Neural progenitor cell (in vitro differentiated cells): ENCODE results near the gene PLEKHA5. TPM values are rescaled to one million over a fixed set of nuclear protein-coding genes. Genes with fewer than 3 reads are reported as not detected.

ENCODE experiments used
- DNase-seq: peaks from one replicate; pipeline ENCODE4 v3.0.0-alpha.2; 2016; ENCODE audit warnings: low spot score
- H2AFZ ChIP-seq: fragments of 200-600 bp; sonication (generic); replicated peaks from 2 replicates; pipeline ENCODE4 v1.6.1; 2016; ENCODE audit warnings: antibody characterized with exemption
- H3F3A ChIP-seq: fragments of 200-600 bp; sonication (generic); 2 replicates; pipeline ENCODE4 v1.6.1; 2016; ENCODE audit warnings: antibody characterized with exemption, low read depth
- H3K27ac ChIP-seq: fragments of 200-600 bp; sonication (generic); 2 replicates; pipeline ENCODE4 v1.5.1; 2016; ENCODE audit warnings: mild to moderate bottlenecking
- H3K27me3 ChIP-seq: fragments of 200-600 bp; sonication (generic); 2 replicates; pipeline ENCODE4 v1.6.1; 2016; ENCODE audit warnings: mild to moderate bottlenecking, moderate library complexity
- H3K36me3 ChIP-seq: fragments of 200-600 bp; sonication (generic); 2 replicates; pipeline ENCODE4 v1.5.1; 2016
- H3K4me1 ChIP-seq: fragments of 200-600 bp; sonication (generic); 2 replicates; pipeline ENCODE4 v1.6.1; 2016; ENCODE audit warnings: mixed run types
- H3K4me2 ChIP-seq: fragments of 200-600 bp; sonication (generic); 2 replicates; pipeline ENCODE4 v1.6.1; 2016
- H3K4me3 ChIP-seq: fragments of 200-600 bp; sonication (generic); 2 replicates; pipeline ENCODE4 v1.5.1; 2016
- H3K79me2 ChIP-seq: fragments of 200-600 bp; sonication (generic); 2 replicates; pipeline ENCODE4 v1.6.1; 2016; ENCODE audit warnings: low read depth
- H3K9ac ChIP-seq: fragments of 200-600 bp; sonication (generic); 2 replicates; pipeline ENCODE4 v1.6.1; 2016
- H3K9me3 ChIP-seq: fragments of 200-600 bp; sonication (generic); 2 replicates; pipeline ENCODE4 v1.5.1; 2016; ENCODE audit warnings: low read depth
- H4K20me1 ChIP-seq: fragments of 200-600 bp; sonication (generic); 2 replicates; pipeline ENCODE4 v1.6.1; 2016; ENCODE audit warnings: low read depth
- H3K27ac Mint-ChIP-seq: 3 replicates; pipeline ENCODE4 v1.8.0; 2021; ENCODE audit warnings: mixed read lengths
- H3K27me3 Mint-ChIP-seq: 2 replicates; pipeline ENCODE4 v1.8.0; 2022; ENCODE audit warnings: low read depth, mild to moderate bottlenecking, inconsistent platforms, moderate library complexity, mixed read lengths; ENCODE audit not compliant: insufficient read depth
- H3K36me3 Mint-ChIP-seq: 3 replicates; pipeline ENCODE4 v1.8.0; 2021; ENCODE audit warnings: mixed read lengths
- H3K4me1 Mint-ChIP-seq: 3 replicates; pipeline ENCODE4 v1.8.0; 2021; ENCODE audit warnings: mixed read lengths
- H3K4me3 Mint-ChIP-seq: 3 replicates; pipeline ENCODE4 v1.8.0; 2021; ENCODE audit warnings: mild to moderate bottlenecking, moderate library complexity, mixed read lengths
- H3K9me3 Mint-ChIP-seq: 3 replicates; pipeline ENCODE4 v1.8.0; 2020; ENCODE audit warnings: mixed read lengths
- EZH2 ChIP-seq: fragments of 200-600 bp; sonication (generic); IDR thresholded peaks from 2 replicates; pipeline ENCODE4 v1.6.1; 2017; ENCODE audit warnings: antibody characterized with exemption, mild to moderate bottlenecking, moderate library complexity
- EZH2phosphoT487 ChIP-seq: fragments of 200-600 bp; sonication (generic); IDR thresholded peaks from 2 replicates; pipeline ENCODE4 v1.6.1; 2017; ENCODE audit warnings: antibody characterized with exemption
- total RNA-seq: library from RNA; depleted of rRNA; stranded (reverse); fragments of >200 nt; gene quantifications from 2 replicates; pipeline ENCODE4 v1.2.3, GENCODE V29; 2015; ENCODE audit warnings: low replicate concordance
- TF ChIP-seq, protein P1 (sequence below): fragments of 200-600 bp; sonication (generic); IDR thresholded peaks from 2 replicates; pipeline ENCODE4 v1.5.1; 2017; ENCODE audit warnings: antibody characterized with exemption, mild to moderate bottlenecking

Gene PLEKHA5
- total RNA-seq, 1 donor from 2014 or later = 86.7 TPM

DNA sequence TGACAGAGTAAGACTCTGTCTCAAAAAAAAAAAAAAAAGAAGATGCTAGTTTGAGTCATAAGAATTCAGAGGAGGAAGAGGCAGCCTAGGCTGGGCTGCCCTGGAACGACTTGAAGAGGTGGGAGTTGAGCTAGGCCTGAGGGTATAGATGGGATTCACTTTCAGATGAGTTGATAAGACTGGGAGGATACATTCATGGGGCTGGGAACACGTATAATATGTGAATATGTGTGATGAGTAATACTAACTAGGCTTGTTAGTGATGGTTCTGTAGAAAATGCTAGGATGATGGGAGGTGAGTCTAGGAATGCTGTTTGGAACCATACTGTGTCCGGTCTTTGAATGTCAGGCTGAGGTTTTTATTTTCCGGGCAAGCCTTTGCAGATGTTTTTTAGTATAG, 9.0 kb downstream of the PLEKHA5 start:
- H3K4me1 ChIP-seq = peaks cover 46% of the 10 kb centered on the region
- H3K27ac Mint-ChIP-seq = peak overlapping the region; percentile 89
- peaks cover 12% of the 10 kb centered on the region for H3F3A ChIP-seq
- TF ChIP-seq EZH2phosphoT487 (no peak), EZH2 (no peak)
- TF ChIP-seq, protein P1, sequence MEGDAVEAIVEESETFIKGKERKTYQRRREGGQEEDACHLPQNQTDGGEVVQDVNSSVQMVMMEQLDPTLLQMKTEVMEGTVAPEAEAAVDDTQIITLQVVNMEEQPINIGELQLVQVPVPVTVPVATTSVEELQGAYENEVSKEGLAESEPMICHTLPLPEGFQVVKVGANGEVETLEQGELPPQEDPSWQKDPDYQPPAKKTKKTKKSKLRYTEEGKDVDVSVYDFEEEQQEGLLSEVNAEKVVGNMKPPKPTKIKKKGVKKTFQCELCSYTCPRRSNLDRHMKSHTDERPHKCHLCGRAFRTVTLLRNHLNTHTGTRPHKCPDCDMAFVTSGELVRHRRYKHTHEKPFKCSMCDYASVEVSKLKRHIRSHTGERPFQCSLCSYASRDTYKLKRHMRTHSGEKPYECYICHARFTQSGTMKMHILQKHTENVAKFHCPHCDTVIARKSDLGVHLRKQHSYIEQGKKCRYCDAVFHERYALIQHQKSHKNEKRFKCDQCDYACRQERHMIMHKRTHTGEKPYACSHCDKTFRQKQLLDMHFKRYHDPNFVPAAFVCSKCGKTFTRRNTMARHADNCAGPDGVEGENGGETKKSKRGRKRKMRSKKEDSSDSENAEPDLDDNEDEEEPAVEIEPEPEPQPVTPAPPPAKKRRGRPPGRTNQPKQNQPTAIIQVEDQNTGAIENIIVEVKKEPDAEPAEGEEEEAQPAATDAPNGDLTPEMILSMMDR = no peak
- peak overlapping the region; percentile 31 for H3K27ac ChIP-seq
- H3K4me2 ChIP-seq = peak overlapping the region; percentile 55
- H3K9ac ChIP-seq = no peak overlapping the region
- peaks cover 4% of the 10 kb centered on the region for H3K9me3 Mint-ChIP-seq
- H2AFZ ChIP-seq = no peak overlapping the region
- H4K20me1 ChIP-seq = peaks cover 69% of the 10 kb centered on the region
- peaks cover 63% of the 10 kb centered on the region for H3K36me3 Mint-ChIP-seq
- no peaks in the 10 kb centered on the region for H3K9me3 ChIP-seq
- peaks cover 58% of the 10 kb centered on the region for H3K4me1 Mint-ChIP-seq
- H3K36me3 ChIP-seq = peaks cover 9% of the 10 kb centered on the region
- H3K27me3 ChIP-seq = no peaks in the 10 kb centered on the region
- H3K79me2 ChIP-seq = peaks cover 100% of the 10 kb centered on the region
- DNase-seq = no peak
- no peak overlapping the region for H3K4me3 ChIP-seq
- H3K4me3 Mint-ChIP-seq = peak overlapping the region; percentile 18
- H3K27me3 Mint-ChIP-seq = peaks cover 4% of the 10 kb centered on the region

DNA sequence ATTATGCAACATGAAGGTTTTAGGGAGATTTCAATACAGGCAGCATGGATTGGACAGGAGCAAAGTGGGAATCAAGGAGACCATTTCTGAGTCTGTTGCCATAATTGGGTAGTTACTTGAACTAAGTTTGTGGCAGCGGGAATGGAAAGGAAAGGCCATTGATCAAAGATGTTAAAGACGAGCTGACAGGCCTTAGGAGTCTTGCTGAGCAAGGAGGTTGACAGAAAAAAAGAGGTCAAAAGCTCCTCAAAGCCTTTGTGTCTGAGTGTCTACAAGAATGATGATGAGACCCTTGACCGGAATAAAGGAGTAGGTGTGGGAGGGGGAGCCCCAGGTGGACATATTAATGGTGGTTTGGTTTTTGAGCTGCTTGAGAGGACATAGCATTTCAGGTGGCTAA, 9.4 kb downstream of the PLEKHA5 start:
- TF ChIP-seq, protein P1 = no peak
- no peak for TF ChIP-seq EZH2
- TF ChIP-seq EZH2phosphoT487 = no peak
- Mint-ChIP-seq H3K36me3 (peaks cover 62% of the 10 kb centered on the region), H3K4me1 (peaks cover 54% of the 10 kb centered on the region), H3K27me3 (peaks cover 4% of the 10 kb centered on the region), H3K27ac (peak overlapping the region; percentile 89), H3K4me3 (peak overlapping the region; percentile 18), H3K9me3 (peaks cover 4% of the 10 kb centered on the region)
- Histone ChIP-seq H3K9me3 (no peaks in the 10 kb centered on the region), H3K27me3 (no peaks in the 10 kb centered on the region), H3K4me1 (peaks cover 42% of the 10 kb centered on the region), H2AFZ (no peak overlapping the region), H3K4me2 (peak overlapping the region; percentile 55), H3F3A (peaks cover 12% of the 10 kb centered on the region), H3K36me3 (peaks cover 9% of the 10 kb centered on the region), H3K4me3 (no peak overlapping the region), H3K79me2 (peaks cover 100% of the 10 kb centered on the region), H3K27ac (peak overlapping the region; percentile 31), H4K20me1 (peaks cover 69% of the 10 kb centered on the region), H3K9ac (no peak overlapping the region)
- DNase-seq = peak; percentile 19

DNA sequence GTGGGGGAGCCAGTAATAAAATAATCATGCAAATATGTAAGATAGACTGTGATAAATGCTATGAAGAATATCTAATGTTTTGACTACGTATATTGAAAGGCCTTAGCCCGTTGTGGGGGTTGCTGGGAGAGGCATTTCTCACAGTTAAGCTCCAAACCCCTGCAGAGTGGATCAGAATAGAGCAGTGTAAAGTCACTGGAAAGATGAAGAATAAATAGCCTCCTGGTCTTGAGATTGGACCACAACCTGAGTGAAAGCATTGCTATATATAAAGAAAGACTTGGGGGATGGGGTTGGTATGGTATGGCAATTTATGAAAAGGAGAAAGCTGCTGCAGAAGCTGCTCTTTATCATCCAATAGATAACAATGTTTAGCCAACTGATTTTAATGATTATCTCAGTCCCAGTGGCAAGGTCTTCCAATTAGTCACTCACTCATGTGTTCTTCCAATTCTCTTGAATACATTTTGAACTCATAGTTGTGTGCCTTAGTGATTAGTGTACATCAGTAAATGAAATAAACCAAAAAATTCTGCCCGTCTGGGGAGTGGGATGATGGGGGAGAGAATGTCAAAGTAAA, 10.2 kb downstream of the PLEKHA5 start:
- peaks cover 49% of the 10 kb centered on the region for H3K4me1 Mint-ChIP-seq
- H3K4me2 ChIP-seq = peak overlapping the region; percentile 55

More for the DNA sequence above, 10.2 kb downstream of the PLEKHA5 start:
- peaks cover 12% of the 10 kb centered on the region for H3F3A ChIP-seq
- H3K79me2 ChIP-seq = peaks cover 100% of the 10 kb centered on the region
- no peak overlapping the region for H2AFZ ChIP-seq
- H3K4me3 ChIP-seq = no peak overlapping the region
- no peaks in the 10 kb centered on the region for H3K27me3 ChIP-seq
- peak overlapping the region; percentile 31 for H3K27ac ChIP-seq
- no peaks in the 10 kb centered on the region for H3K9me3 ChIP-seq
- peak; percentile 13 for DNase-seq
- peaks cover 71% of the 10 kb centered on the region for H4K20me1 ChIP-seq
- Mint-ChIP-seq H3K9me3 (peaks cover 4% of the 10 kb centered on the region), H3K36me3 (peaks cover 63% of the 10 kb centered on the region), H3K27ac (peak overlapping the region; percentile 89), H3K4me3 (peak overlapping the region; percentile 60), H3K27me3 (peaks cover 4% of the 10 kb centered on the region)
- H3K4me1 ChIP-seq = peaks cover 39% of the 10 kb centered on the region
- H3K9ac ChIP-seq = no peak overlapping the region
- no peak for TF ChIP-seq EZH2
- TF ChIP-seq EZH2phosphoT487 = no peak
- TF ChIP-seq, protein P1 = no peak
- H3K36me3 ChIP-seq = peaks cover 9% of the 10 kb centered on the region
